ENCODE results near the gene ZGRF1. TPM values are rescaled to one million over a fixed set of nuclear protein-coding genes. Genes with fewer than 3 reads are reported as not detected.
A peak's percentile ranks its signal among the peaks of the same experiment; 100 is the strongest.

Gene ZGRF1
- total and polyA plus RNA-seq, 9 of the 15 experiments (the other 6 are each of a cell fraction or from before 2014, with no cell fraction given): 8.8 to 35.2 (median 22.0) TPM

GRCh38 chr4:112637552-112637866, 800 bp upstream of the ZGRF1 start:
- no peaks in the 10 kb centered on the region for H3K9me3 ChIP-seq (replicated peaks; ENCODE audit: control insufficient read depth, insufficient read depth, low read depth, low read length)
- no peak for FAIRE-seq
- no peaks in the 10 kb centered on the region for H3K9me1 ChIP-seq (ENCODE audit: control insufficient read depth, insufficient read depth, low read length)
- intact Hi-C loops (cut with micrococcal nuclease): loop anchor here (1.0 to 10.0 kb wide), 3 partner anchors 125 to 533 kb away; no protein-coding TSS in a partner anchor
- H3K36me3 ChIP-seq (ENCODE audit: control insufficient read depth, insufficient read depth, low read length): peaks cover 11% of the 10 kb centered on the region; the same call in 1 of the 3 replicates
- H3K4me3 ChIP-seq: peak overlapping the region; percentile 87
- peak overlapping the region; percentile 89 for H2AFZ ChIP-seq (ENCODE audit: low read depth, low read length)
- no peak; the same call in 2 of the 3 replicates for ATAC-seq
- 0% methylated on average over 7 of the region's 8 CpGs for WGBS (ENCODE audit: insufficient coverage, low coverage, missing lambda C conversion rate)
- in situ Hi-C loops (cut with MboI): loop anchor here (5.0 kb wide), 1 partner anchor 125 kb away; no protein-coding TSS in a partner anchor
- ChIA-PET POLR2A (interaction anchor here (0.6 kb wide), 1 partner anchor 34 kb away, joined by 4 read pairs; no protein-coding TSS in a partner anchor), CTCF (ENCODE audit: low intra/inter-chr PET ratio) (interaction anchor here (1.0 to 1.3 kb wide), 3 partner anchors 125 to 131 kb away, joined by 3 read pairs; no protein-coding TSS in a partner anchor)
- H3K27ac ChIP-seq (ENCODE audit: extremely low read depth, low read depth, low read length): peak overlapping the region; percentile 87
- BruUV-seq (replicated peaks): TSS peak; percentile 74
- no peaks in the 10 kb centered on the region for H3K27me3 ChIP-seq (ENCODE audit: control insufficient read depth in 2 of 2, insufficient read depth in 2 of 2, low read length in 2 of 2)
- peaks cover 2% of the 10 kb centered on the region in 2 experiments; a peak in 2 of 5 replicates for H3K4me1 ChIP-seq (replicated peaks in 1 of 2; ENCODE audit: control insufficient read depth in 2 of 2, insufficient read depth in 2 of 2, low read length in 2 of 2)
- peak overlapping the region; percentile 87 to 98 for H3K9ac ChIP-seq (ENCODE audit: insufficient read depth in 1 of 2, low read depth in 2 of 2, low read length in 2 of 2)
- peaks cover 65% of the 10 kb centered on the region for H3K79me2 ChIP-seq (ENCODE audit: control insufficient read depth, insufficient read depth, low read length)
- no peak for DNase-seq (ENCODE audit: extremely low read depth in 1 of 4, low spot score in 3 of 4)
- peak overlapping the region; percentile 99 for H3K4me2 ChIP-seq (ENCODE audit: insufficient read depth, low read length)
- H4K20me1 ChIP-seq (replicated peaks; ENCODE audit: control insufficient read depth, insufficient read depth, low read length): no peaks in the 10 kb centered on the region
- TF ChIP-seq ZNF512 (tag; IDR thresholded peaks at IDR 0.05) (peak; percentile 30; the same call in 1 of the 2 replicates), POLR2H (tag; IDR thresholded peaks at IDR 0.05; ENCODE audit: low read depth) (peak; percentile 25; the same call in 1 of the 2 replicates), KLF1 (tag; IDR thresholded peaks at IDR 0.05) (no peak), HMGN3 (IDR thresholded peaks at IDR 0.05; ENCODE audit: borderline replicate concordance, extremely low read depth, insufficient read length, low read depth, low read length) (peak; percentile 5), SIN3A (IDR thresholded peaks at IDR 0.05; ENCODE audit: borderline replicate concordance in 2 of 2, control insufficient read depth in 1 of 2, low read depth in 2 of 2, low read length in 2 of 2) (peak in 1 of 2 experiments; percentile 70; a peak in 1 of 4 replicates), PHF8 (IDR thresholded peaks at IDR 0.05; ENCODE audit: borderline replicate concordance, low read length) (peak; percentile 17; the same call in 1 of the 2 replicates), ETV5 (CRISPR knock-in tag; IDR thresholded peaks at IDR 0.05; ENCODE audit: low read depth) (peak; percentile 6; the same call in 1 of the 2 replicates), TAF7 (tag; IDR thresholded peaks at IDR 0.05) (peak; percentile 17; the same call in 1 of the 2 replicates), ZNF282 (CRISPR knock-in tag; IDR thresholded peaks at IDR 0.05) (no peak), SMAD4 (CRISPR knock-in tag; conservative IDR thresholded peaks at IDR 0.05) (no peak), MXD1 (CRISPR knock-in tag; IDR thresholded peaks at IDR 0.05; ENCODE audit: borderline replicate concordance, poor library complexity, severe bottlenecking) (no peak), WHSC1 (IDR thresholded peaks at IDR 0.05; ENCODE audit: low read length) (no peak), FOXA3 (CRISPR knock-in tag; conservative IDR thresholded peaks at IDR 0.05 in 1 of 2, IDR thresholded peaks at IDR 0.05 in 1 of 2) (peak in 1 of 2 experiments; percentile 5; a peak in 1 of 4 replicates), MECOM (CRISPR knock-in tag; IDR thresholded peaks at IDR 0.05) (0 out of 2 replicates have a peak, but pooled peaks have one; percentile 20), PPARD (CRISPR knock-in tag; IDR thresholded peaks at IDR 0.05) (no peak), NKRF (IDR thresholded peaks at IDR 0.05; ENCODE audit: borderline replicate concordance) (peak; percentile 51; the same call in 1 of the 2 replicates), SUPT5H (IDR thresholded peaks at IDR 0.05) (peak; percentile 39; the same call in 1 of the 2 replicates)
